ENCODE results near the gene RAVER2.

GRCh38 chr1:64841330-64842065, 96.6 kb downstream of the RAVER2 start:
- TF ChIP-seq CTCF (conservative IDR thresholded peaks at IDR 0.05) (no peak), EZH2 (IDR thresholded peaks at IDR 0.05; ENCODE audit: low read depth) (no peak)

All from PC-9 (cell line).